Motor neuron (in vitro differentiated cells): ENCODE results near the gene CEP295NL. TPM values are rescaled to one million over a fixed set of nuclear protein-coding genes. Genes with fewer than 3 reads are reported as not detected.

Experiments
- ATAC-seq, 8 experiments: fragments of 200-7000 bp; cut with Tn5 transposase; replicated peaks in 6 of 8; 2 replicates each; pipeline ENCODE4 v1.8.0; 2021; ENCODE audit warnings: mild to moderate bottlenecking in 8 of 8, moderate library complexity in 8 of 8
- H3K27ac ChIP-seq, 2 donors: fragments of 250-450 bp; sonication (Bioruptor Pico); 2 replicates each; pipeline ENCODE4 v1.9.0; 2021; ENCODE audit warnings: antibody characterized with exemption in 2 of 2, mild to moderate bottlenecking in 2 of 2, moderate library complexity in 1 of 2
- H3K4me1 ChIP-seq, 2 donors: fragments of 250-450 bp; sonication (Bioruptor Pico); replicated peaks in 1 of 2; 2 replicates each; pipeline ENCODE4 v1.6.1; 2021; ENCODE audit warnings: antibody characterized with exemption in 2 of 2, mild to moderate bottlenecking in 2 of 2, moderate library complexity in 1 of 2
- H3K4me3 ChIP-seq, 5 donors: fragments of 250-450 bp; sonication (Bioruptor Pico); 2 replicates each; pipeline ENCODE4 v1.9.0; 2021; ENCODE audit warnings: antibody characterized with exemption in 5 of 5, mild to moderate bottlenecking in 5 of 5, moderate library complexity in 4 of 5
- WGBS, 10 experiments: fragments of 450-650 bp; shearing (Covaris generic); methylation state at CpG; one replicate each; pipeline ENCODE4 v1.0.0; 2022; 5-methylcytosine and 5-hydroxymethylcytosine counted together
- in situ Hi-C, 9 experiments: fragments of 400-800 bp; cut with MboI; loops; one replicate each; pipeline ENCODE4 v1.15.0; 2021; ENCODE audit warnings: low sequenced_read_pairs in 9 of 9, low pct_unique_long_range_greater_than_20kb in 2 of 9; ENCODE audit not compliant: unreplicated experiment in 9 of 9
- total RNA-seq, 8 experiments: library from RNA; unstranded; fragments of 300-600 nt; gene quantifications; 2 replicates each; pipeline versions ENCODE4 v1.2.3 to v1.2.4, GENCODE V29; 2022

CEP295NL gene
- total RNA-seq, 8 experiments from 2014 or later: 0.29 to 1.7 (median 0.61) TPM

- H3K27ac ChIP-seq: no peak overlapping the region
- 85 to 93% methylated on average over 3 to 5 of the region's 6 CpGs; no CpG with 5 or more reads in 8 of the 10 experiments for WGBS, 10 experiments
- in situ Hi-C loops: no loop called here
Observed at GRCh38 chr17:78939615-78940014, 36.6 kb upstream of the CEP295NL start.

GRCh38 chr17:78937561-78937960, 34.6 kb upstream of the CEP295NL start:
- in situ Hi-C loops: no loop called here

More at GRCh38 chr17:78939615-78940014, 36.6 kb upstream of the CEP295NL start:
- H3K4me1 ChIP-seq: peaks cover 18 to 21% of the 10 kb centered on the region in 2 donors
- ATAC-seq: peak in 1 of 8 experiments; percentile 1
- H3K4me3 ChIP-seq: no peak overlapping the region

GRCh38 chr17:78935419-78936323, 32.7 kb upstream of the CEP295NL start:
- WGBS, 10 experiments: 0 to 78% (median 10%) methylated on average over 1 to 9 of the region's 33 CpGs; no CpG with 5 or more reads in 4 of the 10 experiments
- ATAC-seq: peak; percentile 54 to 86 (median 76)
- Histone ChIP-seq H3K27ac (peak overlapping the region; percentile 84 to 94), H3K4me3 (no peak overlapping the region), H3K4me1 (peaks cover 32 to 33% of the 10 kb centered on the region in 2 donors)
- in situ Hi-C loops: no loop called here

More at GRCh38 chr17:78937561-78937960, 34.6 kb upstream of the CEP295NL start:
- ATAC-seq: no peak
- Histone ChIP-seq H3K4me1 (peaks cover 32 to 33% of the 10 kb centered on the region in 2 donors), H3K4me3 (no peak overlapping the region), H3K27ac (no peak overlapping the region)
- WGBS, 10 experiments: 88 to 100% (median 97%) methylated on average over 1 to 5 of the region's 11 CpGs; no CpG with 5 or more reads in 4 of the 10 experiments

- Histone ChIP-seq H3K27ac (peak overlapping the region; percentile 84 to 94), H3K4me3 (no peak overlapping the region), H3K4me1 (peaks cover 32 to 33% of the 10 kb centered on the region in 2 donors)
- in situ Hi-C loops: no loop called here
- WGBS, 10 experiments: 0 to 100% (median 84%) methylated on average over 1 to 5 of the region's 19 CpGs; no CpG with 5 or more reads in 6 of the 10 experiments
- no peak for ATAC-seq
Observed at GRCh38 chr17:78934681-78935418, 31.8 kb upstream of the CEP295NL start.

- WGBS, 10 experiments: 0 to 76% (median 47%) methylated on average over 1 to 7 of the region's 16 CpGs; no CpG with 5 or more reads in 5 of the 10 experiments
- ATAC-seq: peak; percentile 33 to 85 (median 50)
- Histone ChIP-seq H3K4me1 (peaks cover 32 to 33% of the 10 kb centered on the region in 2 donors), H3K27ac (peak overlapping the region; percentile 84 to 94), H3K4me3 (no peak overlapping the region)
- in situ Hi-C loops: no loop called here
Observed at GRCh38 chr17:78933959-78934568, 31.1 kb upstream of the CEP295NL start.

- 51 to 100% (median 96%) methylated on average over 3 to 5 of the region's 18 CpGs; no CpG with 5 or more reads in 4 of the 10 experiments for WGBS, 10 experiments
- H3K27ac ChIP-seq: peak overlapping the region; percentile 84 to 94
- no peak overlapping the region for H3K4me3 ChIP-seq
- ATAC-seq: peak in 5 of 8 experiments; percentile 7 to 62 (median 23)
- peaks cover 33 to 36% of the 10 kb centered on the region in 2 donors for H3K4me1 ChIP-seq
- in situ Hi-C loops: no loop called here
Observed at GRCh38 chr17:78933025-78933958, 30.3 kb upstream of the CEP295NL start.

GRCh38 chr17:78929908-78930775, 27.1 kb upstream of the CEP295NL start:
- in situ Hi-C loops: no loop called here
- H3K4me3 ChIP-seq: no peak overlapping the region
- H3K27ac ChIP-seq: no peak overlapping the region
- no peak for ATAC-seq
- 0 to 83% (median 43%) methylated on average over 1 to 7 of the region's 31 CpGs; no CpG with 5 or more reads in 5 of the 10 experiments for WGBS, 10 experiments
- H3K4me1 ChIP-seq: peaks cover 22 to 35% of the 10 kb centered on the region in 2 donors

GRCh38 chr17:78925662-78926555, 22.9 kb upstream of the CEP295NL start:
- Histone ChIP-seq H3K4me3 (peak overlapping the region; percentile 49 to 61 (median 52)), H3K4me1 (peaks cover 33 to 42% of the 10 kb centered on the region in 2 donors), H3K27ac (peak overlapping the region; percentile 82 to 92)
- peak in 7 of 8 experiments; percentile 23 to 54 (median 38) for ATAC-seq
- WGBS, 10 experiments: 28 to 90% (median 75%) methylated on average over 1 to 9 of the region's 33 CpGs; no CpG with 5 or more reads in 5 of the 10 experiments
- in situ Hi-C loops: no loop called here

GRCh38 chr17:78925234-78925633, 22.2 kb upstream of the CEP295NL start, which contains the start of gene TIMP2:
Gene TIMP2, minus strand, starts transcription at chr17:78925387. Its CDS starts 299 bp downstream, at chr17:78925088.
- Histone ChIP-seq H3K27ac (peak within 1 kb of the TSS; percentile 82 to 92), H3K4me3 (peak within 1 kb of the TSS; percentile 49 to 61 (median 52)), H3K4me1 (peaks cover 39 to 46% of the 10 kb centered on the region in 2 donors)
- in situ Hi-C loops: no loop called here
- peak; percentile 64 to 88 (median 86) for ATAC-seq
- WGBS, 10 experiments: 0% methylated on average over 1 of the region's 52 CpGs; no CpG with 5 or more reads in 9 of the 10 experiments

GRCh38 chr17:78924481-78925151, 21.6 kb upstream of the CEP295NL start:
- Histone ChIP-seq H3K27ac (peak overlapping the region; percentile 82 to 92), H3K4me1 (peaks cover 45 to 46% of the 10 kb centered on the region in 2 donors)
- in situ Hi-C loops: no loop called here

More at GRCh38 chr17:78924481-78925151, 21.6 kb upstream of the CEP295NL start:
- peak overlapping the region; percentile 49 to 61 (median 52) for H3K4me3 ChIP-seq
- ATAC-seq: peak; percentile 23 to 60 (median 46)
- no CpG with 5 or more reads among the region's 64 CpGs for WGBS, 10 experiments
